HL-60 (cell line): ENCODE results near the gene IL17D.

ENCODE experiments used
- DNase-seq, 2 experiments: peaks; one replicate each; pipeline ENCODE4 v3.0.0-alpha.2; 2010 to 2020; ENCODE audit warnings: low read depth in 1 of 2, low spot score in 1 of 2
- H3K27ac ChIP-seq: fragments of 250-450 bp; sonication (Bioruptor Pico); replicated peaks from 2 replicates; pipeline ENCODE4 v1.5.1; 2020; ENCODE audit warnings: mild to moderate bottlenecking, moderate library complexity
- H3K27me3 ChIP-seq: fragments of 250-450 bp; sonication (Bioruptor Pico); 2 replicates; pipeline ENCODE4 v1.5.1; 2021; ENCODE audit warnings: mild to moderate bottlenecking, moderate library complexity; ENCODE audit not compliant: insufficient read depth, poor library complexity, severe bottlenecking
- H3K4me3 ChIP-seq: replicated peaks from 2 replicates; pipeline ENCODE4 v1.5.1; 2011; ENCODE audit warnings: mild to moderate bottlenecking, control low read depth, low read length; ENCODE audit not compliant: insufficient read depth
- GABPA ChIP-seq: IDR thresholded peaks from 2 replicates; pipeline ENCODE4 v1.6.1; 2012; ENCODE audit warnings: low read depth
- POLR2AphosphoS5 ChIP-seq: IDR thresholded peaks from 2 replicates; pipeline ENCODE4 v1.6.1; 2012; ENCODE audit warnings: low read depth
- SPI1 ChIP-seq: IDR thresholded peaks from 2 replicates; pipeline ENCODE4 v1.6.1; 2012; ENCODE audit warnings: low read depth, mild to moderate bottlenecking, borderline replicate concordance
- TF ChIP-seq, protein P1 (sequence below): IDR thresholded peaks from one replicate; pipeline ENCODE4 v1.5.1; 2011; ENCODE audit warnings: low read length, control low read depth, inconsistent platforms; ENCODE audit not compliant: insufficient read depth
- TF ChIP-seq, protein P2 (sequence below): IDR thresholded peaks from 2 replicates; pipeline ENCODE4 v1.6.1; 2012; ENCODE audit warnings: low read depth; ENCODE audit not compliant: insufficient replicate concordance

Gene IL17D

DNA sequence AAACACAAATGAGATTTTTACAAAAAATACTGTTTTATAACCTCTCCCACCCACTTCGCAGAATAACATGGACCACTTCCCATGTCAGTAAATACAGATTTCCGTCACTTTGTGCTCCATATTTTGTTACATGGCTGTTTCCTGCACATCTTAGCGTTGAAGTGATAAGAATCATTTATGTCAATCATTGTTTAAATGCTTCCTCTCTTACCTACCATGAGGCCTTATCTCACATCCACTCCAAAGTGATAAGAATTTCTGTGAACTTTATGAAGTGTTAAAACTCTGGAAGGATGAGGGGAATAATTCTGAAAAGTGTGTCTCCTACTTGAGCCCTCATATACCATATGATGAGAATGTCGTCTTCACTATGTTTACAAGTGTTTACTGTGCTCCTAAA lies 36.6 kb upstream of the IL17D start:
- DNase-seq: no peak
- H3K27ac ChIP-seq: no peak overlapping the region
- H3K4me3 ChIP-seq: no peak overlapping the region
- TF ChIP-seq GABPA (no peak), SPI1 (no peak), POLR2AphosphoS5 (no peak)
- TF ChIP-seq, protein P1, sequence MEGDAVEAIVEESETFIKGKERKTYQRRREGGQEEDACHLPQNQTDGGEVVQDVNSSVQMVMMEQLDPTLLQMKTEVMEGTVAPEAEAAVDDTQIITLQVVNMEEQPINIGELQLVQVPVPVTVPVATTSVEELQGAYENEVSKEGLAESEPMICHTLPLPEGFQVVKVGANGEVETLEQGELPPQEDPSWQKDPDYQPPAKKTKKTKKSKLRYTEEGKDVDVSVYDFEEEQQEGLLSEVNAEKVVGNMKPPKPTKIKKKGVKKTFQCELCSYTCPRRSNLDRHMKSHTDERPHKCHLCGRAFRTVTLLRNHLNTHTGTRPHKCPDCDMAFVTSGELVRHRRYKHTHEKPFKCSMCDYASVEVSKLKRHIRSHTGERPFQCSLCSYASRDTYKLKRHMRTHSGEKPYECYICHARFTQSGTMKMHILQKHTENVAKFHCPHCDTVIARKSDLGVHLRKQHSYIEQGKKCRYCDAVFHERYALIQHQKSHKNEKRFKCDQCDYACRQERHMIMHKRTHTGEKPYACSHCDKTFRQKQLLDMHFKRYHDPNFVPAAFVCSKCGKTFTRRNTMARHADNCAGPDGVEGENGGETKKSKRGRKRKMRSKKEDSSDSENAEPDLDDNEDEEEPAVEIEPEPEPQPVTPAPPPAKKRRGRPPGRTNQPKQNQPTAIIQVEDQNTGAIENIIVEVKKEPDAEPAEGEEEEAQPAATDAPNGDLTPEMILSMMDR: no peak
- H3K27me3 ChIP-seq: no peaks in the 10 kb centered on the region

DNA sequence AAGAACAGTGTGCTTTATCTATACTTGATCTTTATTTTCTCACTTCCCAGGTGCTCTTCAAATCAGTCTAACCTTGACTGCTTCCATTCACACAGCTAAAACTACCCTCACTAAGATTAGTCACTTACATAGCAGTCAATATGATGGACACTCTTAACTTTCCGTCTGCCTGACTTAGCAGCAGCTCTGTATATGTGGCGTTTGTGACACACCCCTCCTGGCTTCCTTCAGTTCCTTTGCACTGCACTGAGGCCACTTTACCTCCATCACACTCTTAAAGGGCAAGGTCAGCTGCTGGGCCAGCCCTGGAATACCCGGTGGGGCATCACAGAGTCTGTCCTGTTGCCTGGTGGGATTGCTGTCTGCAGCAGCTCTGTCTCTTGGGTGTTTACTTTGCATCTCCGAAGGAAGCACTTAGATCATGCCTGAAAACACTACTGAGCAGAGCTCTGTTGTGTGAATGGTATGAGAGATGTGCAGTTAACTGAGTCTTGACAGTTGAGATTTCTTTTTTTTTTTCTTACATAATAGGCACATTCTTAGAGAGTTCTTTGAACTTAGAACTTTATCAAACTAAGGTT lies 35.6 kb upstream of the IL17D start:
- H3K4me3 ChIP-seq: no peak overlapping the region
- TF ChIP-seq GABPA (no peak), POLR2AphosphoS5 (no peak), SPI1 (no peak)
- TF ChIP-seq, protein P1: no peak
- TF ChIP-seq, protein P2, sequence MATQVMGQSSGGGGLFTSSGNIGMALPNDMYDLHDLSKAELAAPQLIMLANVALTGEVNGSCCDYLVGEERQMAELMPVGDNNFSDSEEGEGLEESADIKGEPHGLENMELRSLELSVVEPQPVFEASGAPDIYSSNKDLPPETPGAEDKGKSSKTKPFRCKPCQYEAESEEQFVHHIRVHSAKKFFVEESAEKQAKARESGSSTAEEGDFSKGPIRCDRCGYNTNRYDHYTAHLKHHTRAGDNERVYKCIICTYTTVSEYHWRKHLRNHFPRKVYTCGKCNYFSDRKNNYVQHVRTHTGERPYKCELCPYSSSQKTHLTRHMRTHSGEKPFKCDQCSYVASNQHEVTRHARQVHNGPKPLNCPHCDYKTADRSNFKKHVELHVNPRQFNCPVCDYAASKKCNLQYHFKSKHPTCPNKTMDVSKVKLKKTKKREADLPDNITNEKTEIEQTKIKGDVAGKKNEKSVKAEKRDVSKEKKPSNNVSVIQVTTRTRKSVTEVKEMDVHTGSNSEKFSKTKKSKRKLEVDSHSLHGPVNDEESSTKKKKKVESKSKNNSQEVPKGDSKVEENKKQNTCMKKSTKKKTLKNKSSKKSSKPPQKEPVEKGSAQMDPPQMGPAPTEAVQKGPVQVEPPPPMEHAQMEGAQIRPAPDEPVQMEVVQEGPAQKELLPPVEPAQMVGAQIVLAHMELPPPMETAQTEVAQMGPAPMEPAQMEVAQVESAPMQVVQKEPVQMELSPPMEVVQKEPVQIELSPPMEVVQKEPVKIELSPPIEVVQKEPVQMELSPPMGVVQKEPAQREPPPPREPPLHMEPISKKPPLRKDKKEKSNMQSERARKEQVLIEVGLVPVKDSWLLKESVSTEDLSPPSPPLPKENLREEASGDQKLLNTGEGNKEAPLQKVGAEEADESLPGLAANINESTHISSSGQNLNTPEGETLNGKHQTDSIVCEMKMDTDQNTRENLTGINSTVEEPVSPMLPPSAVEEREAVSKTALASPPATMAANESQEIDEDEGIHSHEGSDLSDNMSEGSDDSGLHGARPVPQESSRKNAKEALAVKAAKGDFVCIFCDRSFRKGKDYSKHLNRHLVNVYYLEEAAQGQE: no peak
- DNase-seq: no peak

DNA sequence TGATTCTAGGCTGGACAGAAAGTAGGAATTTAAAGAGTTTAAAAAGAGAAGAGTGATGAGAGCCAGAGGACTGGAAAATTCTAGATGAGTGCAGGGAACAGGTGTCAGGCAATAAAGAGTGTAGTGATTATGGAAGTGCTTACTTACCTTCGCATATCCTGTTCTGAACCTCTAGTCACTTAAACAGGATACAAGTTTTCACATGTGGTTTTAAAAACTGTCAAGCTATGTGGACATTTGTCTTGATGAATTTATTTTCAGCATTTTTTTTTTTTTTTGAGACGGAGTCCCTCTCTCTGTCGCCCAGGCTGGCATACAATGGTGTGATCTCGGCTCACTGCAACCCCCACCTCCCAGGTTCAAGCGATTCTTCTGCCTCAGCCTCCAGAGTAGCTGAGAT lies 34.3 kb upstream of the IL17D start:
- TF ChIP-seq, protein P2: no peak
- no peak for TF ChIP-seq GABPA
- no peak for TF ChIP-seq SPI1
- no peak for TF ChIP-seq POLR2AphosphoS5
- TF ChIP-seq, protein P1: no peak
- no peak for DNase-seq

More for the DNA sequence above, 35.6 kb upstream of the IL17D start:
- Histone ChIP-seq H3K27ac (no peak overlapping the region), H3K27me3 (no peaks in the 10 kb centered on the region)

DNA sequence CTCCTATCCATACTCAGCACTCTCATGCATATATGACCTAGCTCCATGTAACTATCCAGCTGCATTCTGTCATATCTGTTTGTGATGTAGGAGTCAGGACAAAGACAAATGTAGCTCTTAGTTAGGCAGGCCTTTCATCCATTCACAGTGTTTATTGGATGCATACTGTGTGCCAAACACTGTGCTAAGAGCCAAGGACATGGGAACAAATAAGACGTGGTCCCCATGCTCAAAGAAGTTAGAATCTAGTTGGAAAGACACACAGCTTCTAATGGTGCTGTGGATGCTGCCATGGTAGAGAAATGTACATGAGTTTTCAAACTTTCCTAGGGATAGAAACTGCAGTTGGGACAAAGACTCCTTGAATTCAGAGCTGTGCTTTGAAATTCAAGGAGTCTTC lies 31.7 kb upstream of the IL17D start:
- no peak overlapping the region for H3K4me3 ChIP-seq
- no peak overlapping the region for H3K27ac ChIP-seq
- TF ChIP-seq, protein P2: no peak
- TF ChIP-seq GABPA: no peak
- TF ChIP-seq, protein P1: no peak
- TF ChIP-seq SPI1: no peak
- TF ChIP-seq POLR2AphosphoS5: no peak
- H3K27me3 ChIP-seq: no peaks in the 10 kb centered on the region
- DNase-seq: no peak

More for the DNA sequence above, 34.3 kb upstream of the IL17D start:
- Histone ChIP-seq H3K4me3 (no peak overlapping the region), H3K27ac (no peak overlapping the region), H3K27me3 (no peaks in the 10 kb centered on the region)
